ENCODE data around the gene UPF1.

The UPF1 gene

DNA sequence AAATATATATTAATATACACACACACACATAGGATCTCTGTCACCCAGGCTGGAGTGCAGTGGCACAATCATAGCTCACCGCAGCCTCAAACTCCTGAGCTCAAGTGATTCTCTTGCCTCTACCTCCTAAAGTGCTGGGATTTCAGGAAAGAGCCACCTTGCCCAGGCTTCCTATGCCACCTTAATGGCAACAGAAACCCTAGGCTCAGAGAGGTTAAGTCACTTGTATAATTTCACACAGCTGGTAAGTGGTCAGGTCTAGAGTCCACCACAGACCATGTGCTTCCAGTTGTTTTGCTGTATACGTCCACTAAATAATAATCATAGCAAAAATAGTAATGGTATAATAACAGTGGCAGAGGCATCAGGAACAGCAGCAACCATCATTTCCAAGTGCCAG, 1.3 kb upstream of the UPF1 start:
- Histone ChIP-seq H3K4me1 (ENCODE audit: control insufficient read depth, insufficient read depth, low read length) (peaks cover 16% of the 10 kb centered on the region), H3K36me3 (ENCODE audit: insufficient read depth, low read length) (peaks cover 13% of the 10 kb centered on the region), H3K4me2 (ENCODE audit: low read length) (no peak overlapping the region), H3K4me3 (ENCODE audit: low read length) (no peak overlapping the region), H3K27me3 (ENCODE audit: control insufficient read depth, insufficient read depth, low read length) (no peaks in the 10 kb centered on the region), H3K9ac (ENCODE audit: low read depth, low read length) (no peak overlapping the region), H3K9me3 (replicated peaks; ENCODE audit: low read length) (peaks cover 6% of the 10 kb centered on the region)

DNA sequence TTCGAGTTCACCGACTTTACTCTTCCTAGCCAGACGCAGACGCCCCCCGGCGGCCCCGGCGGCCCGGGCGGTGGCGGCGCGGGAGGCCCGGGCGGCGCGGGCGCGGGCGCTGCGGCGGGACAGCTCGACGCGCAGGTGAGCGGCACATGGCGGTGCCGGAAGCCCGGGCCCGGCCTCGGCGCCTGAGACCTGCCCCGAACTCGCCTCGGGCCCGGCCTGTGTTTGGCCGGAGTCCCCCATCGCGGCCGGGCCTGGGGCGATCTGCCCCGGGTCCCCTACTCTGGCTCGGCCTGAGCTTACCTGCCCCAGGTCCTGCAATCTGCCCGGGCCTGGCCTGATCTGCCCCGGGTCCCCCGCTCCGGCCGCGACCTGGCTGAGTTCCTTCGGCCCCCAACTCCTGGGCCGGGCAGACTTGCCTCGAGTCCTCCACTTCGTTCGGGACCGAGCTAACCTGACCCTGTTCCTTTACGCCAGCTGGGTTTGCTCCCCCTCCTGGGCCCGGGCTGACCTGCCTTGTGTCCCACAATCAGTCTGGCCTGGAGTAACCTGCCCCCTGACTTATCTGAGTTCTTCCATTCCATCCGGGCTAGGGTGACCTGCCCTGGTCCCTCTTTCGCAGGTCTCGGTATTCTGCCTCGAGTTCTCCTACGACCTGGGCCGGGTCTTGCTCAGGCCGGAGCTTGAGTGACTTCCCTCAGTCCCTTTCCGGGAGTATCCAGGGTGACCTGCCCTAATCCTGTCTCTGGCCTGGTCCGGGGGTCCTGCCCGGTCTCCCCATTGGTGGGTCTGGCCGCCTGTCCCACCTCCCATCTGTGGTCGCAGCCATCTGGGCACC, 764 bp downstream of the UPF1 start:
- peak overlapping the region; percentile 83 for H3K9ac ChIP-seq (ENCODE audit: low read depth, low read length)
- H3K4me2 ChIP-seq (ENCODE audit: low read length): peak overlapping the region; percentile 95
- H3K9me3 ChIP-seq (replicated peaks; ENCODE audit: low read length): no peaks in the 10 kb centered on the region
- peak overlapping the region; percentile 83 for H3K4me3 ChIP-seq (ENCODE audit: low read length)
- H3K36me3 ChIP-seq (ENCODE audit: insufficient read depth, low read length): peaks cover 26% of the 10 kb centered on the region
- H3K4me1 ChIP-seq (ENCODE audit: control insufficient read depth, insufficient read depth, low read length): peaks cover 20% of the 10 kb centered on the region
- no peaks in the 10 kb centered on the region for H3K27me3 ChIP-seq (ENCODE audit: control insufficient read depth, insufficient read depth, low read length)

DNA sequence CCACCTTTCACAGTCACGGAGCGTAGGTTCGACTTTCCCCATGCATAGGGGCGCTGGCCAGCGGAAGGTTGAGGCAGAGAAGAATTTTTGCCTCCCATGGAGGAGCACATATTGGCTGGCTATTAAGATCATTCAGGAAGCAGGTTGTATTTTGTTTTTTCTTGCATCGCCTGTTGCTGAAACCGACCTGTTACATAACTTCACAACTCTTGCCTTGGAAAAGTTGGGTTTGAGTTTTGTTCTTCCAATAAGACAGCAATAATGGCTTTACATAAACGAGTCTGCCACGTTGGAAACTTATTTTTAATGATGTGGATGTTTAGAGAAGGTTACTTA, 1.4 kb downstream of the UPF1 start:
- peaks cover 20% of the 10 kb centered on the region for H3K4me1 ChIP-seq (ENCODE audit: control insufficient read depth, insufficient read depth, low read length)
- H3K27me3 ChIP-seq (ENCODE audit: control insufficient read depth, insufficient read depth, low read length): no peaks in the 10 kb centered on the region
- H3K36me3 ChIP-seq (ENCODE audit: insufficient read depth, low read length): peaks cover 32% of the 10 kb centered on the region
- H3K9me3 ChIP-seq (replicated peaks; ENCODE audit: low read length): no peaks in the 10 kb centered on the region
- H3K9ac ChIP-seq (ENCODE audit: low read depth, low read length): peak overlapping the region; percentile 83
- H3K4me2 ChIP-seq (ENCODE audit: low read length): peak overlapping the region; percentile 95
- peak overlapping the region; percentile 83 for H3K4me3 ChIP-seq (ENCODE audit: low read length)

DNA sequence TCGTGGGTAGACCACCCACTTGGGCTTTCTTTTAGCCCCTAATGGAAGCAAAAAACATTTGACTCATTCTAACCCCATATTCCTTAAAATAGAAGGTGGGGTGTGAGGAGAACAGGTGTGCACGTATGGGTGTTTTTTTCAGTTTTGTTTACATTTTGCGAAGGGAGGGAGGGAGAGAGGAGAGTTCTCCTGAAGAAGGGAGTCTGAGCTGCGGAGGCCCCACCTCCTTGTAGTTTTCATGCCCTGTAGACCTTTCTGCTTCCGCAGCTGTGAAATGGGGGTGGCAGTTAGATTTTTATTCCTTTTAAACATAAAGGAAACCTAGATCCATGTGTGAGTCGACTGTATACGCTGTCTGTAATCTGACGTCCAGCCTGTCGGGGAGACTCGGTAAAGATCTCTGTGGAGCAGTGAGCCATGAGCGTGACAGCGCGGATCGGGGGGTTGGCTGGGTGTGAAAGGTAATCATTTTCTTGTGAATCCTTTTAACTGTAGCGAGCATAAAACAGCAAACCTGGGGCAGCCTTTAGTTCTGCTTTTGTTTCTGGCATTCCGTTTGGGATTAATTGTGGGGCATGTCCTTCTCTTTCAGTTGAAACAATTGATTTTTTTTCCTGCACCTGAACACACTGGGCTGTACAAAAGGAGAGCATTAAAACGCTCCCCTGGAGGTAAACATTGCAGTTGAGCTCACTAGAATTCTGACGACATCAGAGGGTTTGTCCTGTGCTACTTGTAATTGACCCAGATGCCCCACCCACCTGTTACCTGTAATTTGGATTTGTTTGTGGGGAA, 2.3 kb downstream of the UPF1 start:
- Histone ChIP-seq H3K4me2 (ENCODE audit: low read length) (peak overlapping the region; percentile 95), H3K4me1 (ENCODE audit: control insufficient read depth, insufficient read depth, low read length) (peaks cover 26% of the 10 kb centered on the region), H3K27me3 (ENCODE audit: control insufficient read depth, insufficient read depth, low read length) (no peaks in the 10 kb centered on the region), H3K4me3 (ENCODE audit: low read length) (peak overlapping the region; percentile 83), H3K36me3 (ENCODE audit: insufficient read depth, low read length) (peaks cover 32% of the 10 kb centered on the region), H3K9ac (ENCODE audit: low read depth, low read length) (peak overlapping the region; percentile 64), H3K9me3 (replicated peaks; ENCODE audit: low read length) (no peaks in the 10 kb centered on the region)

DNA sequence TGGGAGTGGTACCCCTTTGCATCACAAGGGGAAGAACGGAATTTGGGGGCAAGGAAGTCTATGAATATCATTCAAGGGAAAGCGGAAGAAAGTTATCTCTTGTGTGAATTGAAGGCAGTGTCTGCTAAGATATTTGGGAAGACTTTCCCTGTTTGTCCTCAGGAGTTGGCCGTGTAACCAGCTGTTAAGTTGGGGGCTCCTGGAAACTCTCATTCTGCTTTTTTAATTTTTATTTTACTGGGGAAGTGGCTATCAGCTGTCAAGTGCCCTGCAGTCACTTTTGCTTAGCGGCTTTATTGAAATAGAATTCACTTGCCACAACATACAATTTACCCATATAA, 2.9 kb downstream of the UPF1 start:
- Histone ChIP-seq H3K27me3 (ENCODE audit: control insufficient read depth, insufficient read depth, low read length) (no peaks in the 10 kb centered on the region), H3K9me3 (replicated peaks; ENCODE audit: low read length) (no peaks in the 10 kb centered on the region), H3K4me1 (ENCODE audit: control insufficient read depth, insufficient read depth, low read length) (peaks cover 31% of the 10 kb centered on the region), H3K4me3 (ENCODE audit: low read length) (peak overlapping the region; percentile 83), H3K9ac (ENCODE audit: low read depth, low read length) (no peak overlapping the region), H3K4me2 (ENCODE audit: low read length) (peak overlapping the region; percentile 95), H3K36me3 (ENCODE audit: insufficient read depth, low read length) (peaks cover 35% of the 10 kb centered on the region)

DNA sequence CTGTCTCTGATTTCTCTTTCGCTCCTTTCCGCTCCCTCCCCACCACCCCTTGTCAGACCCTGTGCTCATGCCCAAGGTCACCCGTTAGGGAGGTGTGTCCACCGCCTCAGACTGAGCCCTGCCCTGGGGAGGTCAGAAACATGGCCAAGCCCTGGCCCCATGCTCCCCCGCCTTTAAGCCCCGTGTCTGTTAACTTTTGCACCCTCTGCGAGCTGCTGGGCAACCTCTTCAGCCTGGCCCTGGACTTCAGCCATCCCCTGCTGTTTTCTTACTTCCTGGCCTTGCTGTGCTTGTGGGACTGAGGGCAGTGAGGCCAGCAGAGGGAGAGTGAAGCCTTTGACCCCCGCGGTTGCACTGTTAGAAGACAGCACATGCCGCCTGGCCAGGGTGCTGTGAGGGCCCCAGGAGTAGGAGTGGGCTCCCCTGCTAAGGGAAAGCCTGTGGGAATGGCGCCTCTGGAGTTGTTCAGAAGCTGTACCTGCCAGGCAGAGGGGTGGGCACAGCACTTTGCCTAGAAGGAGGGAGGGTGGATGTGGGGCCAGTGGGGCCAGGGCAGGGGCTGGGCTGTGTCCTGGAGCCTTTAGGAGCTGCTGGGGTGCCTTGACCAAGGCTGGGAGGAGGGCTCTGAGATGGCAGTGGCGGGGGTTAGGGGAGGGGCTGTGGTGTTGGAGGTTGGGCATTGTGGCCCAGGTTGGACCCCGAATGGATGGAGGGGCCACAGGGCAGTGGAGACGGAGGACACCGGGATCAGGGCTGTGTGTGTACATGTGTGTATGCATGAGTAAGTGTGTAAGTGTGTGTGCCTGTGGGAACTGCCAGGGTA, 7.9 kb downstream of the UPF1 start:
- no peaks in the 10 kb centered on the region for H3K27me3 ChIP-seq (ENCODE audit: control insufficient read depth, insufficient read depth, low read length)
- peaks cover 41% of the 10 kb centered on the region for H3K4me1 ChIP-seq (ENCODE audit: control insufficient read depth, insufficient read depth, low read length)
- H3K4me3 ChIP-seq (ENCODE audit: low read length): no peak overlapping the region
- H3K9me3 ChIP-seq (replicated peaks; ENCODE audit: low read length): no peaks in the 10 kb centered on the region
- peaks cover 31% of the 10 kb centered on the region for H3K36me3 ChIP-seq (ENCODE audit: insufficient read depth, low read length)
- H3K9ac ChIP-seq (ENCODE audit: low read depth, low read length): peak overlapping the region; percentile 13
- peak overlapping the region; percentile 34 for H3K4me2 ChIP-seq (ENCODE audit: low read length)

DNA sequence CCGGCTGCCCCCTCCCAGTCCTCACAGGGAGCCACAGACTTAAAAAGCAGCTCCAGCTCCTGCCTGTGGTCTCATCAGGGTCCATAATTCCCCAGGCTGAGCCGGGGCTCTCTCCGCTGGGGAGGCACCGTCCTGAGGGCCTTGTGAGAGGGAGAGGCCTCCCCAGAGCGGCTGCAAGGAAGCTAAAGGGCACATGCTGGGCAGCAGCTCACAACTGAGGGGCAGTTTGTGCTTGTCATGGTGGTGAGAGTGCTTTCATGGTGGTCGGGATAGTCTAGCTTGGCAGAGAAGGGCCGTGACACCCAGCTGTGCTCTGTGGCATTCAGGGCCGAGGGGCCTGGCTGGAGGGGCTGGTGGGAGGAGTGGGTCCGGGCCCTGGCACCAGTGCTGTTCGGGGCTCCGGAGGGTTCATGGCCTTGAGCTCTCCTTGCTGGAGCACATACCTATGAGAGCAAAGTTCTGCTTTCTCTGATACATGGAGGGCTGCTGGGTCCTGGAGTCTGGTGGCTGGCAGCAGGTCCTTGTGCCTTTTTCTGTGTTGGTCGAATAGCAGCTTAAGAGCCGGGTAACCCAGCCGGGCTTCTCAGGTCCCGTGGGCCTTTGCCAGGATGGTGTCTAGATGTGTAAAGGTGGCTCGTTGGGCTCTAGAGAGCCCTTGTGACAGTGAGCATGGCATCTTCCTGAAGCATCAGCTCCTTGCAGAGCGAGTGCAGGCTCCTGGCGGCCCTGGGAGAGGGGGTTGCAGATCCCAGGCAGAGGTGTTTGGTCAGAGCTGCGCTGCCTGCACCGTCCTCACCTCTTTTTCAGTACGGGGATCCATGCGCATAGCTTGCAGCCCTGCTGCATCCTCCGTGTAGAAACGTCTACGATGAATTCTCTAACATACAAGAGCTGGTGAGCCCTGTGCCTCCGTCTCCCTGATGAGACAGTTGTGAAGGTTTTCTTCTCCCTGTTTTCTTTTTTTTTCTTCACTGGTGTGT, 8.8 kb downstream of the UPF1 start:
- peaks cover 38% of the 10 kb centered on the region for H3K4me1 ChIP-seq (ENCODE audit: control insufficient read depth, insufficient read depth, low read length)
- H3K36me3 ChIP-seq (ENCODE audit: insufficient read depth, low read length): peaks cover 25% of the 10 kb centered on the region
- no peak overlapping the region for H3K4me3 ChIP-seq (ENCODE audit: low read length)
- H3K9me3 ChIP-seq (replicated peaks; ENCODE audit: low read length): no peaks in the 10 kb centered on the region
- H3K9ac ChIP-seq (ENCODE audit: low read depth, low read length): no peak overlapping the region
- H3K27me3 ChIP-seq (ENCODE audit: control insufficient read depth, insufficient read depth, low read length): no peaks in the 10 kb centered on the region
- peak overlapping the region; percentile 34 for H3K4me2 ChIP-seq (ENCODE audit: low read length)

DNA sequence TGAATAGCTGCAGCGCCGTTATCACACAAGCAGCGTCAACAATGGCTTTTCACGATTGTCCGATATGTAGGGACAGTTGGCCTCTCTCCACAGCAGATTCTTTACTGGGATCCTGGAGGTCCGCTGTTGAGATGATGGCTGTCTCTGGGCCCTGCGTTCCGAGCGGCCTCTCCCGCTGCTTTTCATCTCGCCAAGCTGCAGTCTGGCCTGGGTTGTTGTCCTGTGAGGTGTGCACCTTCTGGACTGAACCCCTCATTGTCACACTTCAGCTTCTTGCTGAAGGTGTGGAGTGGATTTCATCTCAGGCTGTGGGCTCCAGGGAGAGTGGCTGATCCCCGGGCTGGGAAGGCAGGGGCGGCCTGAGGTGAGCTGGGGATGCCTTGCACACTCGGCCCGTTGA, 9.6 kb downstream of the UPF1 start:
- Histone ChIP-seq H3K4me2 (ENCODE audit: low read length) (no peak overlapping the region), H3K4me1 (ENCODE audit: control insufficient read depth, insufficient read depth, low read length) (peaks cover 34% of the 10 kb centered on the region), H3K9me3 (replicated peaks; ENCODE audit: low read length) (no peaks in the 10 kb centered on the region), H3K9ac (ENCODE audit: low read depth, low read length) (no peak overlapping the region), H3K27me3 (ENCODE audit: control insufficient read depth, insufficient read depth, low read length) (no peaks in the 10 kb centered on the region), H3K36me3 (ENCODE audit: insufficient read depth, low read length) (peaks cover 17% of the 10 kb centered on the region), H3K4me3 (ENCODE audit: low read length) (no peak overlapping the region)

DNA sequence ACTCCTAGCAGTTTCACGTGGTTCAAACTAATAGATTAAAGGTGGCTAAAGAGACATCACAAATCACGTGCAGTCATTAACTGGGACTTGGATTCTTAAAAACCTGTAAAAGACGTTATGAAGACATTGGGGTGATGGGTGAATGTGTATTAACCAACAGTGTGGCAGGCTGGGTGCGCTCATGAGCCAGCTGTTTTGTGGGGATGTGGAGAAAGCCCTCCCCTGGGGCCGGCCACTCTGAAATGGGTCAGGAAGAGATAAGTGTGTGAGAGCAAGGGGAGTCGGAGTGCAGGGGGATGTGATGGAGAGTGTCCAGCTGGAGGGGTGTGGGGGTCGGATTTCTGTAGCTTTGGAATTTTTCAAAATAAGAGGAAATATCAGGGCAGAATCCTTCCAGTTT, 10.4 kb downstream of the UPF1 start:
- Histone ChIP-seq H3K9me3 (replicated peaks; ENCODE audit: low read length) (no peaks in the 10 kb centered on the region), H3K27me3 (ENCODE audit: control insufficient read depth, insufficient read depth, low read length) (no peaks in the 10 kb centered on the region), H3K9ac (ENCODE audit: low read depth, low read length) (no peak overlapping the region), H3K4me1 (ENCODE audit: control insufficient read depth, insufficient read depth, low read length) (peaks cover 37% of the 10 kb centered on the region), H3K4me2 (ENCODE audit: low read length) (no peak overlapping the region), H3K4me3 (ENCODE audit: low read length) (no peak overlapping the region), H3K36me3 (ENCODE audit: insufficient read depth, low read length) (peaks cover 16% of the 10 kb centered on the region)

DNA sequence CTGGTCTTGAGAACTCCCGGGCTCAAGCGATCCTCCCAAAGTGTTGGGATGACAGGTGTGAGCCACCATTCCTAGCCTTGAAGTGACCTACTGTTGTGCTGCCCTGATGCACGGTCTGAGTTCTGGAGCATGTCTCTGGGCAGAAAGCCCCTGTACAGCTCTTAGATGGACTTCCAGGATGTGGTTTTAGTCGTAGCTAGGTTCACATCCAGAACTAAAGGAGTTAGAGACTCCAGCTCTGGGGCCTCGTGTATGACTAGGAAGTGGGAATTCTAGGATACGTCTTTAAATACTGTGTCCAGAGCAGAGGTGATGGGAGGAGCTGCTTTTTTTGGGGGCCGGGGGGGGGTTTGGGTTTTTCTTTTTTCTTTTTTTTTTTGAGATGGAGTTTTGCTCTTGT, 12.2 kb downstream of the UPF1 start:
- Histone ChIP-seq H3K4me2 (ENCODE audit: low read length) (no peak overlapping the region), H3K9ac (ENCODE audit: low read depth, low read length) (no peak overlapping the region), H3K27me3 (ENCODE audit: control insufficient read depth, insufficient read depth, low read length) (no peaks in the 10 kb centered on the region), H3K36me3 (ENCODE audit: insufficient read depth, low read length) (peaks cover 14% of the 10 kb centered on the region), H3K9me3 (replicated peaks; ENCODE audit: low read length) (no peaks in the 10 kb centered on the region), H3K4me3 (ENCODE audit: low read length) (no peak overlapping the region), H3K4me1 (ENCODE audit: control insufficient read depth, insufficient read depth, low read length) (peaks cover 46% of the 10 kb centered on the region)
